Measurements from ENCODE around the gene DHX40.

GRCh38 chr17:59538195-59538909 lies 27.1 kb upstream of the DHX40 start:
- TF ChIP-seq CTCF (conservative IDR thresholded peaks at IDR 0.05; ENCODE audit: low read length) = no peak
- TF ChIP-seq EZH2phosphoT487 (IDR thresholded peaks at IDR 0.05; ENCODE audit: borderline replicate concordance, low read depth, low read length) = no peak

All from OCI-LY7 (cell line).